Activated CD8-positive, alpha-beta memory T cell treated with anti-CD3 and anti-CD28 coated beads, Interleukin-2, amount 50 U/mL, for 48 hours (primary cell): Measurements from ENCODE around the gene IFTAP.

Experiments
- DNase-seq: peaks from one replicate; pipeline ENCODE4 v3.0.0-alpha.2; 2020

Gene IFTAP

DNA sequence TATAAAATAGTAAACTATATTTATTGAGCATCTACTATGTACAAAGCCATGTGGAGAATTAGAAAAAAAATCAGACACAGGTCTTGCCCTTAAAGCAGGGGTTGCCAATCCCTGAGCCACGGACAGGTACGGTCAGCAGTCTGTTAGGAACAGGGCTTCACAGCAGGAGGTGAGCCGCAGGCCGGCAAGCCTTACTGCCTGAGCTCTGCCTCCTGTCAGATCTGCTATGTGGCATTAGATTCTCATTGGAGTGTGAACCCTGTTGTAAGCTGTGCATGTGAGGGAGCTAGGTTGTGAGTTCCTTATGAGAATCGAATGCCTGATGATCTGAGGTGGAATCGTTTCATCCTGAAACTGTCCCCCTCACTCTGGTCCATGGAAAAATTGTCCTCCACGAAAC, 5.9 kb downstream of the IFTAP start:
- DNase-seq = no peak

DNA sequence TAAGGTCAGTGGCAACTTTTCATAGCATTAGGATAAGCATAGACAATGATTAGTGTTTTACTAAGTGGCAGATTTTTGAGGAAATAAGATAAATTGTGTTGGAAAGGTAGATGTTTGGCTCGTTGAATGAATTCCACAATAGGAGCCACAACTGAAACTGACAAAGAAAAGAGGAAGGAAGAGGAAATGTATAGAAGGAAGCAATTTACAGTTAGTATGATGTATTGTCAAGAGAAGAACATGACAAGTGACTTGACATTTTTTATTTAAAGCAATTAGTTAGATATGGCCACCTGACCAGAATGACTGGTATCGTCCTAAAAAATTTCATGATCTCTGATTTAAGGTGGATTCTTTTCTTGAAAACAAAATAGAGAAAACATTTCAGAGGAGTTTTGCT, 6.9 kb downstream of the IFTAP start:
- DNase-seq = no peak

DNA sequence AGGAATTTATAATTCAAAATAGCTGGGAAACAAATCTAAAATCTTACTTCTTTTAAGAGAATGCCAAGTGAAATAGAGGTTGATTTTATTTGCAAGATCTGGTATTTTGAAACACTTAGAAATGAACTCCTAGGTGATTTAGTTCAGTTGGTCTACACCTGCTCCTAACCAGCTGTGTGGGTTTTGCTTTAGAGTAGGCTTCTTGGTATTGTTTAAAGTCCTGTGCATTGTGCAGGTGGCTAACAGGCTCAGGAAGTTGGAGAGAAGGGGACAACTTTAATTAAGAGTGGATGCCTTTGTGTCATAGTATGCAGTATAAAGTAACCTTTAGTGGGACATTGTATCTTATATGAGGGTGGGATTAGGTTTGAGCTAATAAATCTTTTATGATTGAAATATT, 7.8 kb downstream of the IFTAP start:
- DNase-seq = no peak

DNA sequence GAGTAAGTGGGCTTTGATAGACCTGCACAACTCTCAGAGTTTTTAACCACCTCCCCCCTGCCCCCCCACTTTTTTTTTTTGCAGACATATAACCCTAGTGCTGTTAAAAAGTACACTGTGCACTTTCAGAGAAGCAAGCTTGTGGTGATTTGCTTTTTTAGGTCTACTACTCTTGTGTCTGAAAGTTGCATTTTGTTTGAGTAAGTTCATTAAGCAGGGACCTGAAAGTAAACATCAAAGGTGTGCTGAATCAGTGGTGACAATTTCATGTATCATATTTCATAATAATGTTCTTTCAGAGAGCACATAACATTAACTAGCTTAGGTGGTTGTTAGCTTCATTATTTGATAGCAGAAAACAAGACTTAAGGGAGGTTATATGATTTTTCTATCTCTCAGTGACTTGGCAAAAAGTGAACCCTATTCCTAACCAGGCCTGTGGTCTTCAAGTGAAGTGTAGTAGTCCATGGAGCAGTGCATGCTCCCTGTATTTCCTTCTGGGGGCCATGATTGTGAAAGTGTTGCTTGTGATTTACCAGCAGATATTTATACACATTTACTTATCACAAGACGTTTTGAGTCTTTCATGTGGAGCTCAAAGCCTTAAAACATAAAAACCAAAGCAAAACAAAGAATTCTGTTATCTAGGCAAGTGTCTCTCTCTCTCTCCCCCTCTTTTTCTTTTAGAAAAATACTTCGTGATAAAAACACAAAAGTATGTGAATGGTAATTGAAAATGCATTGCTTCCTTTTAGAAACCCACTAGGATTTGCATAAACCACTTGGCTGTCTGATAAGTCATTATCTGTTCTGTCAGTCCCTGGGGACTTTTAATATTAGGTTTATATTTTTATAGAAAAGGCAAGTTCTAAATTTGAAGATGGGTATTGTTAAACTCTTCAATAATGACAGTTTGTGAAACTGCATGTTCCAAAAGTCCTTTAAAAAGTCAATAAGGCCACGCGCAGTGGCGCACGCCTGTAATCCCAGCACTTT, 11.2 kb downstream of the IFTAP start:
- DNase-seq = no peak

DNA sequence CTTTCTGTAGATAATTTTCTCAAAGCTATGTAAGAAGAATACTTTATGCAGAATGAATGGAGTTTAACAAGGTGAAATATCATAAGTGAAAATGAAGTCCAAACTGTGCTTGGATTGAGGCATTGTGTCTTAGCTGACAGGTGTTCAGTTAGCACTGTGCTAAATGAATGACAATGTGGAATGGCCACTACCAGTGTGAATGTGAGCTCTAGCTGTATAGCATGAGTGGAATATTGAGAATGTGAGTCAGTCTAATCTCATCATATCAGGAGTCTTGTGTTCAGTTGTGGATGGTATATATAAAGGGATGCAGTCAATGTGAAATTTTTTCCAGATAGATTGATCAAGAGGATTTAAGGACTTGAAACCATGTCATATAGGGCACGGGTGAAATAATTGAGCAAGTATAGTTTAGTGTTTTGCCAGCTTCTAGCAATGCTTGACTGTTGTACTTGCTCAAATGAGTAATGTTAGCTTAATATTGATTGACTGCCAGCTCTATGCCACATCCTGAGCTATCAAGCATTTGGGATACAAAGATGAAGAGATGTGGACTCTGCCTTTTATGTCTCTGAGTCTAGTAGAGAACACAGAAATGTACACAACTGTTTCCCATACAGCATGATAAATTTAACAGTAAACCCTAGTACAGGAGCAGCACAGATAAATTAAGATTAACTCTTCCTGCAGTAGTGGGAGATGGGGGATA, 14.3 kb downstream of the IFTAP start:
- no peak for DNase-seq

DNA sequence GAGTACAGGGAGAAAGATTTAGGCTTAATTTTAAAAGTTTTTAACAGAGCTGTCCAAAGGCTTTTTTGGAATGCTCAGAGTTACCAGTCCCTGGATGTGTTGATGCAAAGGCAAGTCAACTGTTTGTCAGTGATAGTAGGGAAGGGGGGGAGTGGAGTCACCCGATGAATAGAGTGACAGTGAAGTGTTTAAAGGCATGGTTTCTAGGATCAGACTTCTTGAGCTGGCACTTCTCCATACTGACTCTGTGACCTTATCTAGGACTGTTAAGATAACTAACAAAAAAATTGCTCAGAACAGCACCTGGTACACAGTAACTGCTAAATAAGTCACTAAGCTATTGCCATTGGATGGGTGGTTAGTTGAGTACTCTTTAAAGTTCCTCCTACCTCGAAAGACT, 15.1 kb downstream of the IFTAP start:
- DNase-seq = no peak

DNA sequence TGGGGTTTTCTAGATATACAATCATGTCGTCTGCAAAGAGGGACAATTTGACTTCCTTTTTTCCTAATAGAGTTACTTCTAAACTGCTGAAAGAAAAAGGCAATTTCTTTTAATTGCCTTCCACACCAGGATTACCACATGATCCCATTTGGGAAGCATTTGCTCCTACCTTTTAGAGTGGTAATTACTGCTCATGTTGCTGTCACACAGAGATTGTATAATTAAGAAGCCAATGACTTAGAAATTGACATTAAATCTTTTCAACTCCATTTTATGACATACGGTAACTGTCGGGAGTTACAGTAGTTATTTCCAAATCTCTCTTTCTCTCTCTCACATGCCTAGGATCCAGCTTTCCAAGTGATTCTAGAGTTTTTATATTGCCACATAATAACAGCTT, 21.5 kb downstream of the IFTAP start:
- DNase-seq = no peak

GRCh38 chr11:36617543-36618362, 23.5 kb downstream of the IFTAP start:
- no peak for DNase-seq

DNA sequence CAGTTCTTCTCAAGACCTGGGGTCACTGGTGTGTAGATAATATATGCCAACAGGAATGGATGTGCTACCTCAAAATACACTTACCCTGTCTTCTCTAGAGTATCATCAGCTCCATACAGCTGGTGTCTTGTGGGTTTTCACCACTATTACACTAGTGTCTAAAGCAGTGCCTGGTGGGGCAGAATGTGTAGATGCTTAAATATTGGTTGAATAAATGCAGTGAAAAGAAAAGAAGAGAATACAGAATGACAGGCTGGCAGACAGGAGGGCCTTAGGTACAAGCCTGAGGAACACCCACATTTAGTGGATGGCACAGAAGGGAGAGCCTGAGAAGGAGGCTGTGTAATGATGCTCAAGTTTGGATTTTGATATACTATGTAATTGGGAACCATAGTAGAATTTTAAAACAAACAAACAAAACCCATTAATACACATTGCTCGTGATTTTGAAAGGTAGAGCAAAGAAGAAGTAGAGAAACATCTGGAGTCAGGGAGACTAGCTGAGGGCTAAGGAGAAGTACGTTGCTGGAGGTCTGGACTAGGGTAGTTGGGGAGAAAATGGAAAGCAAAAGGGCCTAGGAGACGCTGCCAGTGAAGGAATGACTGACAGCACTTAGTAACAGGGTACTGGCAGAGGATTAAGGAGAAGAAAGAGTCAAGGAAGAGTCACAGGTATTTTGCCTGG, 24.2 kb downstream of the IFTAP start:
- DNase-seq = no peak

- DNase-seq = no peak
These were observed 25.2 kb downstream of the IFTAP start for GRCh38 chr11:36619502-36619901.

DNA sequence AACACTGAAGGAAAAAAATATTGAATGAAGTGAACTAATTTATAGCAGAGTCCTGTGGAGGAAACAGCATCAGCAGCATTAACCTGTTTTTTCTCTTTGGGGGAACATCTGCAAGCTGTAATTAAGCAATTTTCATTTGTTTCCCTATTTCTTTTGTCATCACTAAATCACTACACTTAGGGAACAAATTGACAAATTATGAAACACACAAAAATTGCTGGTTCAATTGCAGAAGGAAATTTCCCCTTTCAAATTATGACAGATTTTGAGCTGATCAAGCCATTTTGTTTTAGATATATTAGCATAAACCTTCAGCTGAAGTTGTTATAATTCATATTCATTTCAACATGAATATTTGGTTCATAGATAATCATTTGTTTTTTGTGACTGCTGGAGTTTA, 25.9 kb downstream of the IFTAP start:
- DNase-seq = no peak

DNA sequence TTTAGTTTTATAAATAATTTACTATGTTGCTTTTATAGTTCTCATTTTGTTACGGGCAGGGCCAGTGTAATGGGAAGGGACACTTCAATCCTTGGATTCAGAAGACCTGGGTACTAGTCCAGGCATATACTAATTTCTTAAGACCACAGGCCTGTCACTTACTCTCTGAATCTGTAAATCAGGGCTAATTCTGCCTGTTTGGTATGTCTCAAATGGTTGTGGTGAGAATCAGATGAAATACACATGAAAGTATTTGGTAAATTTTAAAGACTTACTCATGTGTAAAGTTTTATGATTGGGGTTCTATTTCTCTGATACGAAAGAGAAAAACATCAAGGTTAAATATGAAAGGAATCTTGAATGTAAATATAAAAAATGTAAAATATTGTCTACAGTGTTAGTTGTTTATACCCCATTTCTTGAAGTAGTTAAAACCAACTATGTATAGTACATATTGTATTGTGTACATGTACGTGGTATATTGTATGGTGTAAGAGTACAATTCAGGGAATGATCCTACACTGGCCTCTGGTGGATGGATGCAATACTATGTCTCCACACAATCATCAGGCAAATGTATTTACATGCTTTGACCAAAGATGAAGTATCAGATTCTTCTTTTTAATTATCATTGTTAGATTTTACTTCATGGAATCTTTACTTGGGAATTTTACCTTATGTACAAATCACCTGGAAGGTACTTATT, 28.3 kb downstream of the IFTAP start:
- DNase-seq = no peak

GRCh38 chr11:36623494-36623893, 29.2 kb downstream of the IFTAP start:
- DNase-seq = no peak

- DNase-seq = no peak
These were observed 32.7 kb downstream of the IFTAP start for GRCh38 chr11:36627006-36627405.

DNA sequence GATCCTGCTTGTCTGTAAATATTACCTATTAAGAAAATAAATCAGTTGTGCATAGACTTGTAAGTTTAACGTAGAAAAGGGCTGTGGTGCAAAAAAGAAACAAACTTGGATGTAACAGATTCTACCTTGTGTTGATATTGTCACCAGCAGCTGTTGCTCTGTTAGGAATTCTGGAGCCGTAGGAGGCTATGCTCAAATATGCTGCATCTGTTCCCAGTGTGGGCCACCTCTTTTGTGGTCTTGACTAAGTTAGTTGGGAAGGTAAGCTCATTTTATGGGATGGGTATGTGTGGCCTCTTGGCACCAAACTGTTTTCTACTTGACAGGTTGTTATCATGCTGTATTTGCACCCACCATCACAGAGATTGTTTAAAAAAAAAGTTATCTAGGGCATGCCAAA, 33.2 kb downstream of the IFTAP start:
- no peak for DNase-seq

DNA sequence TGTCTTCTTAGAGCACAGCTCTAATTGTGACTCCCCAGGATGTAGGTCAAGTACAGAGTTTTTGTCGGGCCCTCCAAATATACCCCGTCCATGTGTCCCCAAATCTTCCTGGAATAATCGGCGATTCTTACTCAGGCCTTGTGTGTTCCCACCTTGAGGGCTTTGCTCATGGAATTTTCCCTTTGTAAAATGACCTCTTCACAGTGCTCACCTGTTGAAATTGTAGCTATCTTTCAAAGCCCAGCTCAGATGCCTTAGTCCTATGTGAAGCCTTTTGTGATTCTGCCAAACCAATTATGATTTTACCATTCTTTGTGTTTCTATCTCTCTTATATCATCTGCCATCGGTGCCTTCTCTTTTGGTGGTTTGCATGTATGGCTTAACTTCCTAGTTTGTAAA, 33.8 kb downstream of the IFTAP start:
- DNase-seq = no peak

- DNase-seq = no peak
These were observed 34.5 kb downstream of the IFTAP start for GRCh38 chr11:36628765-36629244.

DNA sequence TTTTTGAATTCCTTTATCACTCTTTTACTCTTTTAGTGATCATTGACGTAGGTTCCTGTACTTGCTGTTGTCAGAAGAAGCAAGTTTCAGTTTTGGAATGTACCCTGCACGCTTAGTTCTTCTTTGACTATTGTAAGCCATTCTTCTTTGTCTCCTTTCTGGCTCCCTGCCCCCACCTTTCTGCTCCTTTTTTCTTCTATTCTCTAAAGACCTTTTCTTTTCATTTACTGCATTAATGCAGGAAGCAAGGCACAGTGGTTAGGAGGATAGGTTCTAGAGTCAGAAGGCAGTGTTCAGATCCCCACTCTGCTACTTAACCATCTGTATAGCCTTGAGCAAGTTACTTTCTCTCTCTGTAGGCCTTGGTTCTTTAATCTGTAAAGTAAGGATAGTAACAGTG, 37.5 kb downstream of the IFTAP start:
- no peak for DNase-seq

DNA sequence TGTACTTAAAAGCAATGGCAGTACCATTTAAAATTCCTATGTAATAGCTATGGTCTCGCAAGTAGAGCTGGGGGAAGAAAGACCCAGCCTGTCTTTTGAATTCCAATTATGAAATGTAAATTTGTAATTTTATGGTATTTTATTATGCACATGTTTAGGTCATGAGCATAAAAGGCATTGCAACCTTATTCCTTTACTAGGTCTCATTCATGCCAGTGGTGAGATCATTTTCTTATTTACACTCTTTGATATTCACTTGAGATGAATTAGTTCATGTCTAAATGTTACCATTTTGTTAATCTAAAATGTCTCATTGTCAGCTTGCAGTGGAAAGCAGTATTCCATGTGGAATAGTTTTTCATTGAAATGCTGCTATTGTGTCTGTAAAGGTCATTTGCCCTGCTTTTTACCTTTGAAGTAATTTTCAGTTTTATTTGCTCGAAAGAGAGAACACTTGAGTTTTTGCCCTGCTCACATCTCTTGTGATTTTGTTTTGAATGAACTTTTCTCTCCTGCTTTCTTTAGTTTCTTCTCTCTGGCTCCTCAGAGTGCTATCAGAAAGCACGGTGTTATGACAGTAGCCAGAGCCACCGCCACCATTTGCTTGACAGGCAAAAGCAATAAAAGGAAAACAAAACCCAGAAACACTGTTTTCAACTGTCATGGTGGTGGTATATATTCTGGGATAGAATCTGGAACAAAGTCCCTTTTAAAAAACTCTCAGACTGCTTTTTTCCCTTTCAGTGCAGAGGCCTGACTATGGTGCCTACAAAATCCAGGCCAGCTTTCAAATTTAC, 41.0 kb downstream of the IFTAP start:
- no peak for DNase-seq

GRCh38 chr11:36638556-36638955, 44.3 kb downstream of the IFTAP start:
- DNase-seq = no peak
